ENCODE measurements around the gene DGKI.

- TF ChIP-seq, protein P1, sequence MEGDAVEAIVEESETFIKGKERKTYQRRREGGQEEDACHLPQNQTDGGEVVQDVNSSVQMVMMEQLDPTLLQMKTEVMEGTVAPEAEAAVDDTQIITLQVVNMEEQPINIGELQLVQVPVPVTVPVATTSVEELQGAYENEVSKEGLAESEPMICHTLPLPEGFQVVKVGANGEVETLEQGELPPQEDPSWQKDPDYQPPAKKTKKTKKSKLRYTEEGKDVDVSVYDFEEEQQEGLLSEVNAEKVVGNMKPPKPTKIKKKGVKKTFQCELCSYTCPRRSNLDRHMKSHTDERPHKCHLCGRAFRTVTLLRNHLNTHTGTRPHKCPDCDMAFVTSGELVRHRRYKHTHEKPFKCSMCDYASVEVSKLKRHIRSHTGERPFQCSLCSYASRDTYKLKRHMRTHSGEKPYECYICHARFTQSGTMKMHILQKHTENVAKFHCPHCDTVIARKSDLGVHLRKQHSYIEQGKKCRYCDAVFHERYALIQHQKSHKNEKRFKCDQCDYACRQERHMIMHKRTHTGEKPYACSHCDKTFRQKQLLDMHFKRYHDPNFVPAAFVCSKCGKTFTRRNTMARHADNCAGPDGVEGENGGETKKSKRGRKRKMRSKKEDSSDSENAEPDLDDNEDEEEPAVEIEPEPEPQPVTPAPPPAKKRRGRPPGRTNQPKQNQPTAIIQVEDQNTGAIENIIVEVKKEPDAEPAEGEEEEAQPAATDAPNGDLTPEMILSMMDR (IDR thresholded peaks at IDR 0.05), result no peak
- TF ChIP-seq POLR2AphosphoS5 (IDR thresholded peaks at IDR 0.05), result no peak
Measured at GRCh38 chr7:137634356-137634755, 212.4 kb downstream of the DGKI start.
